Stimulated activated CD4-positive, alpha-beta T cell treated with anti-CD3 and anti-CD28 coated beads, Interleukin-2, amount 100 ng/mL, for 4 hours (primary cell): Measurements from ENCODE around the gene RPTOR.

ENCODE experiments used
- DNase-seq: peaks from one replicate; pipeline ENCODE4 v3.0.0-alpha.2; 2020; ENCODE audit warnings: low read depth

Gene RPTOR

DNA sequence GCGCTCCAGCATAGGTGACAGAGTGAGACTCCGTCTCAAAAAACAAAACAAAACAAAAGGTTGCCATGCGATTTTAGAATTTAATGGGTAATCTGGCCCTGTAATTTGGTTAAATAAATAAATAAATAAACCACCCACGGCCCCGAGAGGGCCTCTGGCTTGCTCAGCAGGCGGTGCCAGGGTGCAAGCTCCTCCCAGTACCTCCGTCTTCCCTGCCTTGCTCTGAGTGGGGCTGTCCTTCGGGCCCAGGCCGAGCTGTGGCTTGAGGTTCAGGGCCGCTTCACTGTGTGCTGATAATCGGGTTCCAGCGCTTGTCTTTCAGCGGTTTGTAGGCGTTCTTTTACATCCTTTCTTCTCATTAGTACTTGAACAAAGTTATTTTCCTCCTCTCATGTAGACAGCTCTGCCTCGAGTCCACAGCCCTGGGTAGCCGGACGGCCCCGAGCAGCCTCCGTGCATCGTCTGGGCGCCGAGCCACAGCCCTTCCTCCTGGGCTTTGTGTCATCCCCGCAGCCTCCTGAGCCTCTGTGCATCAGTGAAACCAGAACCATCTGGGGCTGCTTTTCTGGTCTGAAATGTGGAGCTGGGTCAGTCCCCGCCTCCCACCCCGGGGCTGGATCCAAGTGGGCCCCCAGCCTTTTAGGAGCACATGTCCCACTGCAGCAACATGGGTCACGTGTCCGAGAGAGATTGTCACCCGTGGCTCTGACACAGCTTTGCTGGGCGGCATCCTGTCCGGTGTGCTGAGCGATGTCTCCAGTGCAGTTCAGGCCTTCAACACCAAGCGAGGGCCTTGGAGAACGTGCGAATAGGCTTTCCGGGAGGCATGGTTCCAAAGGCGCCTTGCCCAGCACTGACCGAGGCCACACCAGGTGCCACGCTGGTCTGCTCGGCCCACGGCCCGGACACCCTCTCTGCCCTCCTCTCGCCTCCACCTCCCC, 289.6 kb downstream of the RPTOR start:
- DNase-seq, result no peak

DNA sequence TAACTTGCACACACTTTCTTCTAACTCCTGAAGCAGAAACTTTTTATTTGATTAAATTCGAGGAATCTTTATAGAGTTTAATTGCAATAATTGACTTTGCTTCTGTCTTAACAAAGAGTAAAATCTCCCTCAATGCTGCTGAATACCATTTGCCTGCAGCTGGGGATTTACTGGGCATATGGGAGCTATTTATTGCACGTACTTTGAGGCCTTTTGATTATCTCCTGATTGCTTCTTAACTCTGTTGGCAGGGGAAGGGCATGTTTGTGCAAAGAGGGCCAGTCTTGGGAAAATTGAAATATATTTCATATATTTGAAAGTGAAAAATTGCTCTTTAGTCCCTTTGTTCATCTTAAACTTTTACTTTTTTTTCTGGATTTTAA, 290.2 kb downstream of the RPTOR start:
- DNase-seq, result no peak

DNA sequence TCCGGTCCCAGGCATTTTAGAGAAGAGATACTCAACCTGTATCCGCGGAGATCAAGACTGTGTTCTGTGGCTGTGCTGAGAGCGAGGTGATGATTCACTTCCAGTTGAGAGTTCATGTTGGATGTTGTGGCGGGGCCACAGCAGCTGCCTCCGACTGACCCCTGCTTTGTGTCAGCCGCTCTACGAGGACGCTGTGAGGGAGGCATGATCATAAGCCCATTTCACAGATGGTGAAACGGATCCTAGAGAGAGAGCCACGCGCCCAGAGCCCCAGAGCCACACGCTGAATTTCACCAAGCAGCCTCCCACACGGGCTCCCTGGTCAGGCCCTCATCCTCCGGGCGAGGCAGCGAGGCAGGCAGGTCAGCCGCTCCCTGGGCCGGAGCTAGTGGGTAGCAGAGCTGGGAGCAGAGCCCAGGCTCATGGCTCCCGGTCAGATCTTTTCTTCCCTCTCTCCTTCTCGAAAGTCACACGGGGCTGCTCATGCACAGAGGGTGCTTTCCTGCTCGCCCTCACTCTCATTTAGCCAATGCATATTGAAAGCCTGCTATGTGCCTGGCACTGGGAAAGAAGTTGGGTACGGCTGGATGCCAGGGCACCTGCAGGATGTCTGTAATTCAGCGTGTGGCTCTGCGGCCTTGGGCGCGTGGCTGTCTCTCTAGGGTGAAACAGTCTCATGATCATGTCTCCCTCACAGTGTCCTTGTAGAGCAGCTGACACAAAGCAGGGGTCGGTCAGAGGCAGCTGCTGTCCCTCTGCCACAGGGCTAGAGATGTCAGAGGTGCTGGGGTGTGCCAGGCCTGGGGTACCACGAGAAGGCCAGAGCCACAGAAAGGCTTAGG, 291.4 kb downstream of the RPTOR start:
- no peak for DNase-seq

DNA sequence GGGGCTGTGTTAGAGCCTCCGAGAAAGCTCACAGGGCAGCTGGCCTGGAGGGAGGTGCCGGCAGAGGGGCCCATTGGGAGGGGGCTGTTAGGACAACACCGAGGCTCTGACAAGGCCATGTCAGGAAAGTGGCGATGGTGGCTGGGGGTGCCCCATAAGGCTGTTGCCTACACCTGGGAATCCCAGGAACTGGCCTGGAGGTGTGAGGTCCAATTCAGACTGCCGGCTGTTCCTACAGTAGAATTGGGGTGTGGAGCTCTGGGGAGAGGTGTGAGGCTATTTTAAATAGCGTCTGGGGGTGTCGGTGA, 292.0 kb downstream of the RPTOR start:
- DNase-seq, result no peak

DNA sequence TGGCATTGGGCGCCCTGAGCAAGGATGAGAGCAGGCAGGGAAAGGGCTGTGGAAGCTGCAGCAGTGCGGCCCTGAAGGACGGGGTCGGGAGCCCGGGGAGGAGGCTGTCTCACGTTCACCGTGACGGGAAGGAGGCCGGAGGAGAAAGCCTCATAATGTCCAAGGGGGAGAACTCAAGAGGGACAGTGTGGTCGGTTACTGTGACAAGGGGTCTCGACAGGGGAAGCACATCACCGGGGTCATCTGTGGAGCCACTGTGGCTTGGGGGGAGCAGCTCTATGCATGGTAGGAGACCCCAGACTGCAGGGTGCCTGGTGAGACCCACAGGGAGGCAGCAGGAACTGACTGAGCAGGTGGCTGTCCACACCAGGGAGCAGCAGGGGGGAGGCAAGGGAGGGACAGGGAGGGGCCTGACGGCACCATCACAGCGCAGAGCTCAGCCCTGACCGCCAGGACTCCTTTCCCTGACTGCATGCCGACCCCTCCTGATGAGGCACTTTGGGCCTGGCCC, 292.4 kb downstream of the RPTOR start:
- DNase-seq, result no peak

DNA sequence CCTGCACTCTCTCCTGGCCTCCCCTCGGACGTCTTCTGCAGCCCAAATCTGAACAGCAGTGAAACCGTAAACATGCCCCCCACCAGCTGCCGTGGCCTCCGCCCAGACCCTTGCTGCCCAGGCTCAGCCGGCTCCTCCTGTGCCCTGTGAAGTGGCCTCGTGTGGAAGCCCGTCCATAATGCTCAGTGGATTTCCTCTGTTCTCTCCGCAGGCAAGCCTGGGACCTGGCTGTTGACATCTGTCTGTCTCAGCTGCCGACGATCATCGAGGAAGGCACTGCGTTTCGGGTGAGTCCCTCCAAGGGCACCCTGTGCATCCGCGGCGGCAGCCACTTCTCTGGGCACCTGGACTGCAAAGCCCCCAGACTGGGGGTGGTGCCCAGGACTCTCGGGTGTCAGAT, 293.1 kb downstream of the RPTOR start:
- DNase-seq, result no peak

DNA sequence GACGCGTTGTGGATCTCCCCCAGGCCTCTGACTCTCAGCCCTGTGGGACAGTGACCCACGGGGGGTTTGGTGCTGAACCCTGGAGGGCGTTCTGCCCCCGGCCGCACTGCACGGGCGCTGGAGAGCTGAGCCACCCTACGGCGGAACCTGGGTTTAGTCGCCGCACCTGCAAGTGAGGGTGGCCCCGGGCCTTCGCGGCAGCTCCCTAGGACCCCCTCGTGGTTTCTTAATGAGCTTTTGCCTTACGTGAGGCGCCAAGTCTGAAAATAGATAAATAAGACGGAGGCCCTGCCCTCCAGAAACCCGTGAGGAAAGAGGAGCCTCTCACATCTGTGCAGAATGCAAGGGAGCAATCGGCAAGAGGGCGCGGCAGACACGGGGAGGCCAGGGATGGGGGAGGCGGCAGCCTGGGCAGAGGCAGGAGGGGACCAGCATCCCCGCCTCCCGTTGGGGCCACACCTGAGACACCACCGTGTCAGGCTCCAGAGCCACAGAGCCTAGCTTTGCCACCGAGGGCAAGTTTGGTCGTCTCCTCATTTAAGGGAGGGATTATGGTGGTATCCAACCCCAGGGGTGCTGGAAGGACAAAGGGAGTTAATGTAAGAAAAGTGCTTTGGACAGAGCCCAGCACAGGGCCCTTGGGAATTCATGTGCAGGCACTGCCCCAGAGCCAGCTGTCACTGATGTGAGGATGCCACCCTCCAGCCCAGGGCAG, 293.8 kb downstream of the RPTOR start:
- DNase-seq, result no peak

DNA sequence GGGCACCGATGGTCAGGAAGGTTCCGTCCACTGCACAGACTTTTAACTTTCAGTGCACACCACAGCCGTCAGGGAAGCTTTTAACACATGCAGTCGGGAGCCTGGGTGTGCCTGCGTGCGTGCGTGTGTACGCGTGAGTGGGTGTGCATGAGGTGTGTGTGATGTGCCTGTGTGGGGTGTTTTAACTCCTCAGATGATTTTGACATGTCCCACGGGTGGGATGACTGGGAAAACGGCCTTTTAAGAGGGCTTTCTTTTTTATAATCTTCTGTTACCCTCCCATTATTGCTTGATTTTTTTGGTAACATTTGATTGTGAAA, 294.3 kb downstream of the RPTOR start:
- DNase-seq, result no peak

DNA sequence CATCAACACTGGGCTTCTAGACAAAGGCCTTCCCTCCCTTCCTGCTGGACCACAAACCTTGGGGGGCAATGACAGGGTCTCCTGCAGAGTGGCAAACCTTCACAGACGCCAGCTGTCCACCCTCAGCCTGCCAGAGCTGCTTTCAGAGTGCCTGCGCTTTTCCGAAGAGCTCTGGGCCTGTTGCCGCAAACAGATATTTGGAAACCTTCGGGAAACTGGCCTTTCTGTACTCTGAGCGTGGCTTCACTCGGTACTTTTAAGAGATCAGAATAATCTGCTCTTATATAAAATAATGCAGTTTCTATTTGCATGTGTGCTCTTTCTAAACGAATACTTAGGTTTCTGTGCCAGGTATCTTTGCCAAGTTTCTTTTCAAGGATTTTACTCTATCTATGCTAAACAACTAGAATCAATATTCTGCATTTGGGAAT, 294.9 kb downstream of the RPTOR start:
- DNase-seq, result no peak

DNA sequence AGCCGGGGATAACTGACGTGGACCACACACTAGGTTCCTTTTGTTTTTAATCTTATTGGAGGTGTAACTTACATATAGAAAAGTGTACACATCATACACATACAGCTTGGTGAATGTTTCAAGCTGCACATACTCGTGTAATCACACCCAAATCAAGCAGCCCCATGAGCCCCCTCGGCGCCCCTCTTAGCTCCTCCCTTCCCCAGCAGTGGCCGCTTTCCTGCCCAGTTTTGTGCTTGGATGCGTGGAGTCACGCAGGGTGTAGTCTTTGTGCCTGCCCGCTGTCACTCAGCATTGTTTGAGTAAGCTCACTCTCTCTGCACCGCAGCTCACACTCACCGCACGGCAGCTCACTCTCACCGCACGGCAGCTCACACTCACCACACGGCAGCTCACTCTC, 295.3 kb downstream of the RPTOR start:
- no peak for DNase-seq

DNA sequence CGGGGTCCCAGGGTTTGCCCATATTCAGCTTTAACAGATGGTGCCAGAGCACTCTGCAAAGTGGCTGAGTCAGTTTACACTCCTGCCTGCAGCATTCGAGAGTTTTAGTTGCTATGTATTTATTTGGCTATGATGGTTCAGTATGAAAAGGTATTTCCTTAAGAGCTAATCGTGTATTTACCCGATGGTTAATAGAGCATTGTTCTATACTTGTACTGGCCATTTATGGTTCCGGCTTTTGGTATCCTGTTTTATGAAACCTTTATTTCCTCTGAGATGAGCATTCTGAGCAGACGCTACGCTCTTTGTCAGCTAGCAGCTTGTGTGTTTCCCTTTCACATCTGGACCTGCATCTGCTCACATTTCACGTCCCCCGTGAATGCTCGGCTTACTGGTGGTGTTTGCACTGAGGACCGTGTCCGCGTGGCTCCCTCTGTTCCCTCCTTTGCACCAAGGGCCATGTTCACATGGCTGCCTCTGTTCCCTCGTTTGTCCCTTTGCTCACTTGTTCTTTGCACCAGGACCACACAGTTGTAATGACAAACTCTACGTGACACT, 297.9 kb downstream of the RPTOR start:
- no peak for DNase-seq

DNA sequence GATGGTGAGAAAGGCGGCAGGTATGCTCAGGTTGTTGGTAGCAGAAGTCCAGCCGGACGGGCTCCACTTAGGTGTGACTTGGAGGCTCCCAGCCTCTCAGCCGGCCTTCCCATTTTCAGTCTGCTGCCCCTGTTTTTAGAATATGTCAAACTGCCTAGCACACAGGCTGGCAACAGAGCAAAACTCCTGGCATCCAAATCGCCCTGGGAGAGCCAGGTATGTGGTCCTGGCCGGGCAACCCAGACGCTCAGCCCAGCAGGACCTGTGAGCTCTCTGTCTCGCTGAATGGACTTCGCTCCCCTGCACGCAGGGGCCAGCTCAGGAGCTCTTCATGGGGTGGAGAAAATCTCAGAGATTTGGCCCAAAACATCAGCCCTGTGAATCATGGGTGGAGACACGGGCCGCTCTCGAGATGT, 299.1 kb downstream of the RPTOR start:
- DNase-seq, result no peak

DNA sequence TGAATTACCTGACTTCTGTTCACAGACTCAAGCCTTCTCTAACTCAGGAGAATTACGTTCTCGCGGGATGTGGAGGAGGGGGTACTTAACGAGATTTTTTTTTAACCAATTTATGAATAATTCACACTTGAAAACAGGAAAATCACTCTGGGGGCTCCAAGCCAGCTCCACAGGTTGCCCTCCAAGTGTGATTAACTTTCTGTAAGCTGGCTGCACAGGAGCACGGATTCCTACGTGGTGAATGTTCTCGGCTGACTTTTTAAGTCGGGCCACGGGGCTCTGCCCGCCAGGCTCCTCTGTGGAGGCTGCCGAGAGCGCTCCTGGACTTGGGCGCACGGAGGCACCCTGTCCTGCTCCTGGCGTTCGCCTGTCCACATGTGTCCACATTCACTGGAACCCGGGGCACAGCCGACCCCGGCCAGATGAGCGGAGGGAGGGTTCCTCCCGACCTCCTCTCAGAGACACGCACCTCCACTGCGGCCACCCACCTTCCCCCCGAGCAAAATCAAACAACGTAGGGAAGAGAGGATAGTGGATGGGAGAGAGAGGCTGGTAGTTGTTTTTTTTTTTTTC, 299.9 kb downstream of the RPTOR start:
- no peak for DNase-seq

DNA sequence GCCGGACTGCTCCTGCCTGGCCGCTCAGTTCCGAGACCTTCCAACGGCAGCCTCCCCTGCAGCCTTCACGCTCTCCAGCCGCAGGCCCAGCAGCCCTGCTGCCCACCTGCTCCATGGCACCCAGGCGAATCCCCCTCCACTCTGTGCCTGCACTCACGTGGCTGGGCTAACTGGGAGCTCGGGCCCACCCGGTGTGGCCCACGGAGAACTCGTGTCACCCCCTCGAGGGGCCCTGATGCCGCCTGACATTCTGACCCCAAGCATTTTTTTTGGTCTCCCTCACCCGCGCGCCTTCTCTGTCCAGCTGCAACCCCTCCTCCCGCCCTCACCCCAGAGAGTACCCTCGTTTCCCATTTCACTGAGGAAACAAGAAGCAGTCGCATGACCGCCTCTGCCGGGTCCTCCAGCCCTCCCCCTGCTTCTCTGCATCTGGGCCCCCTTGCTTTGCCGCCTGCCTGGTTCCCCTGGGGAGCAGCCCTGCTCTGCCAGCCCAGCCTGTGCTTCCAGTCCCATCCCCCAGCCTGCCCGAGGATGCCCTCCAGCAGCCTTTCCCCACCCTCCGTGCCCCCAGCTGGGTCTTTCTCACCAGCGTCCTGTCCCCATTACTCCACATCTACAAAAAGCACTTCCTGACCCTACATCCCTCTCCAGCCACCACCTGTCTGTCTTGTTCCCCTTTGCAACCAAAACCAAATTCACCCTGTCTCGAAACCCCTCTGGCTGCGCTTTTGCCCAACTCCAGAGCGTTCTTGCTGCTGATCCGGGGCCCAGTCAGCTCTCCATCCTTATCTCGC, 300.6 kb downstream of the RPTOR start:
- no peak for DNase-seq

DNA sequence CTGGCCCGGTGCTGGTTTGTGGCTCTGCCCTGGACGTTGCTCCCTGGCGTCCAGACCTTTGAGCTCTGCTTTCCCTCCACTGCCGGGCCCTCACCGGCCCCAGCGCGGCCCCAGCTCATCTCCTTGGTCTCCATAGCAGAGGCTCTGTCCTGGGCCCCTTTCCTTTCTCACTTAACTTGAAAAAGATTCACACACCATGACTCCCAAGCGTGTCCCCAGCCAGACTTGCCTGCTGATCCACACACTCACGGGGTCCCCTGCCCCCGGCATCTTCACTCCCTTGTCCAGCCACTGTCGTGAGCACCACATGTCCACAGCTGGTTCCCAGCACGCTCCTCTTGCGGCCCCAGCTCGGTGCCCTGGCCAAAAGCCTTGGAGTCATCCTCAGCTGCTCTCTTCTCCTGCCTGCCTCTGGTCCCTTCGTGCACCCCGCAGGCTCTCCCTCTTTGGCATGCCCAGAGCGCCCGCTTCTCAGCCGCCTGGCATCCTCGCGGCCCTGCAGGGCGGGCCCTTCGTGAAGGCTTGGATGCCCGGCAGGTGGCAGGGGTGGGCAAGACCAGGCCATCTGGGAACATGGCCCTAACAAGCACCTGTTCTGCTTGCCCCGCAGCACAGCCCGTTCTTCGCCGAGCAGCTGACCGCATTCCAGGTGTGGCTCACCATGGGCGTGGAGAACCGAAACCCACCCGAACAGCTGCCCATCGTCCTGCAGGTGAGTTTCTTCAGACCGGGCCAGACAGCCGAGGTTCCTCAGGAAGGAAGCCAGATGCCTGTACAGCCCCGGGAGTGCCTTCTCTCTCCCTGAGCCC, 301.4 kb downstream of the RPTOR start:
- DNase-seq, result no peak

DNA sequence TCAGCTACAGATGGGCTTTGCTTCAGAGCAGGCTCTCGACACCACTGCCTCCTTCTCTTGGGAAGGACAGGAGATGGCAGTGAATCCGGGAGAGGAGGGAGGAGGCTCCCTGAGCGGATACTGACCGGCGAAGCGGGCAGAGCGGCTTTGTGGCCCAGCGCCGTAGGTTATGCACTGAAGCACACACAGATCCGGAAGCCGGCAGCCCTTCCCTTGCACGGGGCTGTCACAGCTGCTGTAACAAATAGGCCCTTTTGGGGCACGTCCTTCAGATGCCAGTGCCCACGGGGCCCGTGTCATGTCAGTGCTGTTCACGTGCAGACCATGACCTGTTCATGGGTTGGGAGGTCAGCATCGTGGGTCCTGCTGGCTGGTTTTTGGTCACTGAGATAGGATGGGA, 302.3 kb downstream of the RPTOR start:
- DNase-seq, result no peak

DNA sequence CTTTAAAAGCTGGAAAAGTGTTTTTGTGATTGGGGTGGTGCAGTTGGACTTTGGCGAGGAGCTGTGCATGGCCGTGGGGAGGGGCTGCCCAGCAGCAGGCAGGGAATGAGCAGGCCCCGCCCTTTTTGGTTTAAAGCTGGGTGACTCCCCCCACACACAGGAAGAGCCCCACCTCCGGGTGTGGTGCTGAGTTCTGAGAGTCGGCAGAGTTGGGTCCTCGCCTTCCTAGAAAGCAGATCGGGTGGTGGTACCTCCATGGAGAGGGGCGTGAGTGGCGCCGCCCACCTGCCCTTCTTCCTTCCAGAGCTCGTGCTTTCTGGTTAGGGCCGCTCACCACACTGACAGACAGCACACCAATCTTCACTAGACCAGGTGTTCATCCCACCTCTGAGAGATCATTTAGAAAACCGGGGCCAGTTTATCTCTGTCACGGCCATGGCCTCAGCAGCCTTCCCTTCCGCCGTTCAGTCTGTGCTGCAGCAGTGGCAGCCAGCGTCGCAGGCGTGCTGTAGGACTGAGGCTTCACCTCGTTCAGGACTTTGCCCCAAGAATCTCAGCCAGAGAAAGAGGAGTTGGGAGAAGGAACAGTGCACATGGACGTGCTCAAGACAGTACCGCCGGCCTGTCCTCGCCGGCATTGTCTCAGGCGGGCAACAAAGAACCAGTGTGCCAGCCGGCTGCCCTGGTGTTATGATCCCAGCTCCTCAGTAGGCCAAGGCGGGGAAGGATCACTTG, 303.0 kb downstream of the RPTOR start:
- peak; percentile 66 for DNase-seq

DNA sequence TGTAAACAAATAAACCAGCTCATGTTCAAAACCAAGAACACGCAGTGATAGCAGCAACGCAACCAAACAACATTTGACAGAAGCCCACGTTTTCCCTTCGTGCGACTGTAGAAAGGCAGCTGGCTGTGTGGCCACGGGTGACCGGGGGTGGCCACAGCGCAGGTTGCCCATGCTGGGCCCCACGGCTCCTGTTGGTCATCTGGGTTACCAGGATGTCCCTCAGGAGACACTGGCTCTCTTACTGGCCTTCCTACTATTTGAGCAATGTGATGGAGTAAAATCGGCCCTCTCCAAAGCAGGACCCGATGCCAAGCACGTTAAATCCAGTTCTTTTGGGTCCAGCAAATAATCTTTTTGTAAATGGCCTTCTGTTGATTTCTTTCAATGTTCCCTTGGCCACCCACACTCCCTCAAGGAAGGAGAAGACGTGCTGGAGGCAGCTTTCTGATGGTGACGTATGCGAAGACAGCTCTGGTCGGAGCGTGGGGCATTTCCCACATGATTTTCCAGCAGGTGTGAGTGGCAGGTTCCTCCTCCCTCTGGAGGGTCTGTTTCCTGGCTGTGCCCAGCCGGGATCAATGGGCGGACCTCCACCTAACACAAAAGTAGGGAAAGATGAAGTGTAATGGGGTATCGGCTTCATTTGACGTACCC, 303.9 kb downstream of the RPTOR start:
- no peak for DNase-seq

DNA sequence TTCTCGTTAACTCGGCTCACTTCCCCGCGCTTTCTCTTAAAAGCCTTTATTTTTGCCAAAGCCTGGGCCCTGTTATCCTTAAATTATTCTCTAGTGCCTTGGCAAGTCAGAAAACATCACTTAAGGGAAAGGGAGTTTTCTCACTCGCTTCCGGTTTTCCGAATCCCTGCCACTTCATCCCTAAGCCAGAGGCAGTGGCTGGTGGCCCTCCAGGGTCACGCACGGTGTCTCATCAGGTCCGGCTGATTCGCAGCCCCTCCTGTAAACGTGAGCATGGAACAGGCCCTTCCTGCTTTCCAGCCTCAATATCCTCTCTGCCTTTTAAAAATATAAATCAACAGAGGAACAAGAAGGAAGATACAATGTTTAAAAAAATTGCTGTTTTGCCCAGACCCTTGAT, 304.5 kb downstream of the RPTOR start:
- DNase-seq, result no peak
